Keratinocyte (primary cell): Measurements from ENCODE around the gene TLX2.

Source experiments
- CTCF ChIP-seq, 3 experiments: IDR thresholded peaks in 1 of 3; conservative IDR thresholded peaks in 1 of 3; optimal IDR thresholded peaks in 1 of 3; 2 replicates in 2 of 3; 3 replicates in 1 of 3; pipeline versions ENCODE3 to v1.5.1; 2011; ENCODE audit warnings: low read length in 3 of 3, mild to moderate bottlenecking in 3 of 3, moderate library complexity in 2 of 3, control low read depth in 1 of 3, inconsistent platforms in 1 of 3; ENCODE audit not compliant: insufficient read depth in 2 of 3; ENCODE audit errors: extremely low read depth in 1 of 3
- EZH2 ChIP-seq: IDR thresholded peaks from one replicate; pipeline ENCODE4 v1.6.1; 2012; ENCODE audit warnings: inconsistent platforms, mild to moderate bottlenecking, low read length, moderate library complexity

- TF ChIP-seq CTCF (optimal IDR thresholded peaks at IDR 0.05 in 1 of 3, IDR thresholded peaks at IDR 0.05 in 1 of 3, conservative IDR thresholded peaks at IDR 0.05 in 1 of 3; ENCODE audit: extremely low read depth in 1 of 3, insufficient read depth in 2 of 3, low read length in 3 of 3): no peak
- TF ChIP-seq EZH2: no peak
Measured at GRCh38 chr2:74493546-74493945, 20.7 kb upstream of the TLX2 start.
